Ishikawa (cell line): ENCODE measurements around the gene ADGRE1.

Source experiments
- EGR1 ChIP-seq: IDR thresholded peaks from 2 replicates; pipeline ENCODE4 v1.6.1; 2012
- TF ChIP-seq, protein P1 (sequence below): IDR thresholded peaks from 2 replicates; pipeline ENCODE4 v1.6.1; 2012

DNA sequence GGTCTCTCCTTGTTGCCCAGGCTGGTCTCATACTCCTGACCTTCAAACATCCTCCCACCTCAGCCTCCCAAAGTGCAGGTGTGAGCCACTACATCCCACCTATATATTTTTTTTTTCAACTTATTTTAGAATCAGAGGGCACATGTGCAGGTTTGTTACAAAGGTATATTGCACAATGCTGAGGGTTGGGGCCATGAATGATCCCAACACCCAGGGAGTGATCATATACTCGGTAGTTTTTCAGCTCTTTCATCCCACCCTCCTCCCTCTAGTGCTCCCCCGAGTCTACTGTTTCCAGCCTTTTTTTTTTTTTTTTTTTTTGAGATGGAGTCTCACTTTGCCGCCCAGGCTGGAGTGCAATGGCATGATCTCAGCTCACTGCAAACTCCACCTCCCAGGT, 38.4 kb upstream of the ADGRE1 start:
- no peak for TF ChIP-seq EGR1
- TF ChIP-seq, protein P1, sequence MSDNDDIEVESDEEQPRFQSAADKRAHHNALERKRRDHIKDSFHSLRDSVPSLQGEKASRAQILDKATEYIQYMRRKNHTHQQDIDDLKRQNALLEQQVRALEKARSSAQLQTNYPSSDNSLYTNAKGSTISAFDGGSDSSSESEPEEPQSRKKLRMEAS = no peak
